GM21447 (cell line): ENCODE data around the gene ZBTB7C.

Experiments used
- ATAC-seq: cut with Tn5 transposase; IDR thresholded peaks from one replicate; pipeline ENCODE4 v1.9.1; 2021; ENCODE audit not compliant: unreplicated experiment

The ZBTB7C gene

GRCh38 chr18:48263914-48264902, 145.0 kb downstream of the ZBTB7C start:
- ATAC-seq, result no peak

GRCh38 chr18:48263192-48263853, 145.9 kb downstream of the ZBTB7C start:
- no peak for ATAC-seq

- no peak for ATAC-seq
Observed at GRCh38 chr18:48260237-48260636, 148.9 kb downstream of the ZBTB7C start.

GRCh38 chr18:48256848-48257247, 152.3 kb downstream of the ZBTB7C start:
- ATAC-seq, result no peak

GRCh38 chr18:48254077-48254602, 155.0 kb downstream of the ZBTB7C start:
- ATAC-seq, result no peak

GRCh38 chr18:48252525-48252924, 156.7 kb downstream of the ZBTB7C start:
- ATAC-seq, result no peak

GRCh38 chr18:48250918-48251317, 158.3 kb downstream of the ZBTB7C start:
- no peak for ATAC-seq

- ATAC-seq, result no peak
Observed at GRCh38 chr18:48250362-48250907, 158.7 kb downstream of the ZBTB7C start.

GRCh38 chr18:48249854-48250253, 159.3 kb downstream of the ZBTB7C start:
- ATAC-seq, result no peak

- ATAC-seq, result no peak
Observed at GRCh38 chr18:48244530-48244929, 164.7 kb downstream of the ZBTB7C start.

- ATAC-seq, result no peak
Observed at GRCh38 chr18:48238636-48239035, 170.5 kb downstream of the ZBTB7C start.

GRCh38 chr18:48238206-48238605, 171.0 kb downstream of the ZBTB7C start:
- ATAC-seq, result no peak

GRCh38 chr18:48236822-48237221, 172.4 kb downstream of the ZBTB7C start:
- no peak for ATAC-seq

GRCh38 chr18:48230467-48231113, 178.6 kb downstream of the ZBTB7C start:
- no peak for ATAC-seq

GRCh38 chr18:48229552-48229981, 179.6 kb downstream of the ZBTB7C start:
- no peak for ATAC-seq

GRCh38 chr18:48228841-48229240, 180.3 kb downstream of the ZBTB7C start:
- no peak for ATAC-seq

- ATAC-seq, result no peak
Observed at GRCh38 chr18:48228301-48228715, 180.9 kb downstream of the ZBTB7C start.

- no peak for ATAC-seq
Observed at GRCh38 chr18:48227206-48227605, 182.0 kb downstream of the ZBTB7C start.

- ATAC-seq, result no peak
Observed at GRCh38 chr18:48226401-48226800, 182.8 kb downstream of the ZBTB7C start.

GRCh38 chr18:48222118-48222517, 187.1 kb downstream of the ZBTB7C start:
- peak; percentile 91 for ATAC-seq
